ENCODE data around the gene TNIK.

Gene TNIK

GRCh38 chr3:171013822-171014748 lies 446.1 kb downstream of the TNIK start:
- Histone ChIP-seq H3K9me3 (no peaks in the 10 kb centered on the region), H3K4me1 (no peaks in the 10 kb centered on the region), H3K27ac (no peak overlapping the region), H3K4me3 (no peak overlapping the region), H3K27me3 (no peaks in the 10 kb centered on the region), H3K36me3 (no peaks in the 10 kb centered on the region)
- intact Hi-C loops (cut with DNase I; ENCODE audit: low total_unique reads), result no loop called here
- no peak for DNase-seq
- TF ChIP-seq, protein P1, sequence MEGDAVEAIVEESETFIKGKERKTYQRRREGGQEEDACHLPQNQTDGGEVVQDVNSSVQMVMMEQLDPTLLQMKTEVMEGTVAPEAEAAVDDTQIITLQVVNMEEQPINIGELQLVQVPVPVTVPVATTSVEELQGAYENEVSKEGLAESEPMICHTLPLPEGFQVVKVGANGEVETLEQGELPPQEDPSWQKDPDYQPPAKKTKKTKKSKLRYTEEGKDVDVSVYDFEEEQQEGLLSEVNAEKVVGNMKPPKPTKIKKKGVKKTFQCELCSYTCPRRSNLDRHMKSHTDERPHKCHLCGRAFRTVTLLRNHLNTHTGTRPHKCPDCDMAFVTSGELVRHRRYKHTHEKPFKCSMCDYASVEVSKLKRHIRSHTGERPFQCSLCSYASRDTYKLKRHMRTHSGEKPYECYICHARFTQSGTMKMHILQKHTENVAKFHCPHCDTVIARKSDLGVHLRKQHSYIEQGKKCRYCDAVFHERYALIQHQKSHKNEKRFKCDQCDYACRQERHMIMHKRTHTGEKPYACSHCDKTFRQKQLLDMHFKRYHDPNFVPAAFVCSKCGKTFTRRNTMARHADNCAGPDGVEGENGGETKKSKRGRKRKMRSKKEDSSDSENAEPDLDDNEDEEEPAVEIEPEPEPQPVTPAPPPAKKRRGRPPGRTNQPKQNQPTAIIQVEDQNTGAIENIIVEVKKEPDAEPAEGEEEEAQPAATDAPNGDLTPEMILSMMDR (IDR thresholded peaks at IDR 0.05), result no peak

DNA sequence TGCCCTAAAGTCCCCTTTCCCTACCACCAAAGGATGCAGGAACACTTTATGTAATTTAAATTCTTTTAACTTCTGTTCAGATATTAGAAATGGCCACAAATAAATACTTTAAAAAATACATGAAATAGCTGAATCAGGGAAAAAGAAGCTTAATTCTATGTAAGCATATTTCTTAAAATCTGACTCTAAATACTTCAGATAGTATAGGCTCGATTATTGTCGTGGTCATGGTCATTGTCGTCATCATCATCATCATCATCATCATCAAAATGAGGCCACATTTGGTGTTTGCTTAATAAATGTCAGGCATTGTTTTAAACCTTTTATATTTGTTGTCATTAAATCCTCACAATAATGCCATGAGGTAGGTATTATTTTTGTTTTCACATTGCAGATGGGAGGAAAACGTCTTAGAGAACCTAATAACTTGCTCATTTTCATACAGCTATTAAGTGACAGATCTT lies 448.3 kb downstream of the TNIK start:
- Histone ChIP-seq H3K36me3 (no peaks in the 10 kb centered on the region), H3K4me3 (no peak overlapping the region), H3K27me3 (no peaks in the 10 kb centered on the region), H3K4me1 (no peaks in the 10 kb centered on the region), H3K27ac (no peak overlapping the region), H3K9me3 (no peaks in the 10 kb centered on the region)
- TF ChIP-seq, protein P1 (IDR thresholded peaks at IDR 0.05), result no peak
- intact Hi-C loops (cut with DNase I; ENCODE audit: low total_unique reads), result no loop called here
- DNase-seq, result no peak

All from tibial artery (tissue), 4 donors.